ENCODE data around the gene CAMKK2. TPM values are rescaled to one million over a fixed set of nuclear protein-coding genes. Genes with fewer than 3 reads are reported as not detected.

Gene CAMKK2
- total RNA-seq, 4 donors from 2014 or later = 26.0 to 40.3 (median 30.3) TPM

DNA sequence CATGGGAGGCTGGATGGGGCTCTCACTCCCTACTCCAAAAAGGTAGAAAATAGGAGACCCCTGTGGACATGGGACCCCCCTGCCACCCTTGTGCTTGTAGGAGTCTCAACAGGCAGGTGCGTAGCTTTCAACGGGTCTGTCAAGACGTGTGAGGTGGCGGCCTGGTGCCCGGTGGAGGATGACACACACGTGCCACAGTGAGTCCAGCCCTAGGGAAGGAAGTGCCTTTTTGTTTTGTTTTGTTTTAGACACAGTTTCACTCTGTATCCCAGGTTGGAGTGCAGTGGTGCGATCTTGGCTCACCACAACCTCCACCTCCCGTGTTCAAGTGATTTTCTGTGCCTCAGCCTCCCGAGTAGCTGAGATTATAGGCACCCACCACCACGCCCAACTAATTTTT lies 73.7 kb downstream of the CAMKK2 start:
- TF ChIP-seq, protein P1, sequence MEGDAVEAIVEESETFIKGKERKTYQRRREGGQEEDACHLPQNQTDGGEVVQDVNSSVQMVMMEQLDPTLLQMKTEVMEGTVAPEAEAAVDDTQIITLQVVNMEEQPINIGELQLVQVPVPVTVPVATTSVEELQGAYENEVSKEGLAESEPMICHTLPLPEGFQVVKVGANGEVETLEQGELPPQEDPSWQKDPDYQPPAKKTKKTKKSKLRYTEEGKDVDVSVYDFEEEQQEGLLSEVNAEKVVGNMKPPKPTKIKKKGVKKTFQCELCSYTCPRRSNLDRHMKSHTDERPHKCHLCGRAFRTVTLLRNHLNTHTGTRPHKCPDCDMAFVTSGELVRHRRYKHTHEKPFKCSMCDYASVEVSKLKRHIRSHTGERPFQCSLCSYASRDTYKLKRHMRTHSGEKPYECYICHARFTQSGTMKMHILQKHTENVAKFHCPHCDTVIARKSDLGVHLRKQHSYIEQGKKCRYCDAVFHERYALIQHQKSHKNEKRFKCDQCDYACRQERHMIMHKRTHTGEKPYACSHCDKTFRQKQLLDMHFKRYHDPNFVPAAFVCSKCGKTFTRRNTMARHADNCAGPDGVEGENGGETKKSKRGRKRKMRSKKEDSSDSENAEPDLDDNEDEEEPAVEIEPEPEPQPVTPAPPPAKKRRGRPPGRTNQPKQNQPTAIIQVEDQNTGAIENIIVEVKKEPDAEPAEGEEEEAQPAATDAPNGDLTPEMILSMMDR (IDR thresholded peaks at IDR 0.05) = no peak
- TF ChIP-seq EP300 (IDR thresholded peaks at IDR 0.05) = no peak
- no peak for TF ChIP-seq POLR2A (IDR thresholded peaks at IDR 0.05)
- TF ChIP-seq POLR2AphosphoS5 (IDR thresholded peaks at IDR 0.05) = no peak
- H3K4me3 ChIP-seq = no peak overlapping the region
- peaks cover 0 to 64% of the 10 kb centered on the region in 2 donors for H3K36me3 ChIP-seq
- ATAC-seq = no peak
- WGBS, 2 donors (ENCODE audit: low coverage in 1 of 2) = 88 to 100% methylated on average over 2 to 4 of the region's 10 CpGs
- H3K27ac ChIP-seq = no peak overlapping the region
- H3K27me3 ChIP-seq = no peaks in the 10 kb centered on the region
- H3K9me3 ChIP-seq = no peaks in the 10 kb centered on the region
- no peaks in the 10 kb centered on the region for H3K4me1 ChIP-seq

DNA sequence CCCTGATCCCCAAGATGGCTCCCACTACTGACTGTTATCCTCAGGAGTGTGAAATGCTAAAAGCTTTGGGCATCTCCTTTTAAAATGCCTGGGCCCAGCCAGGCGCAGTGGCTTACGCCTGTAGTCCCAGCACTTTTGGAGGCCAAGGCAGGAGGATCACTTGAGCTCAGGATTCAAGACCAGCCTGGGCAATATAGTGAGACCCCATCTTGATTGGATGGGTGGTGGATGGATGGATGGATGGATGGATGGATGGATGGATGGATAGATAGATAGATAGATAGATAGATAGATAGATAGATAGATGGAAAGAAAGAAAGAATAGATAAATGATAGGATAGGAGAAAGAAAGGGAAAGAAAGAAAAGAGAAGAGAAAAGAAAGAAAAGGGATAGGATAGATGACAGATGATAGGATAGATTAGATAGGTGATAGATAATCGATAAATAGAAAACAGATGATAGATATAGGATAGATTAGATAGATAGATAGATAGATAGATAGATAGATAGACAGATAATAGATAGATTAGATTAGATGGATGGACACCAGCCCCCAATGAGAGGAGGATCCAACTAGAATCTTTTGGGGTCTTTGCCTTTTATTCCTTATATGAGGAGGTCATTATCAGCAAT lies 77.0 kb downstream of the CAMKK2 start:
- H3K9me3 ChIP-seq = no peaks in the 10 kb centered on the region
- no peaks in the 10 kb centered on the region for H3K27me3 ChIP-seq
- no peak for ATAC-seq
- WGBS, 2 donors (ENCODE audit: low coverage in 1 of 2) = 80 to 100% methylated on average over 1 of the region's 3 CpGs
- TF ChIP-seq, protein P1 (IDR thresholded peaks at IDR 0.05) = no peak
- TF ChIP-seq POLR2A (IDR thresholded peaks at IDR 0.05) = no peak
- no peak for TF ChIP-seq EP300 (IDR thresholded peaks at IDR 0.05)
- no peak for TF ChIP-seq POLR2AphosphoS5 (IDR thresholded peaks at IDR 0.05)
- H3K36me3 ChIP-seq = peaks cover 0 to 59% of the 10 kb centered on the region in 2 donors
- H3K4me1 ChIP-seq = peaks cover 0 to 8% (median 0%) of the 10 kb centered on the region in 3 donors
- H3K4me3 ChIP-seq = no peak overlapping the region
- H3K27ac ChIP-seq = no peak overlapping the region

DNA sequence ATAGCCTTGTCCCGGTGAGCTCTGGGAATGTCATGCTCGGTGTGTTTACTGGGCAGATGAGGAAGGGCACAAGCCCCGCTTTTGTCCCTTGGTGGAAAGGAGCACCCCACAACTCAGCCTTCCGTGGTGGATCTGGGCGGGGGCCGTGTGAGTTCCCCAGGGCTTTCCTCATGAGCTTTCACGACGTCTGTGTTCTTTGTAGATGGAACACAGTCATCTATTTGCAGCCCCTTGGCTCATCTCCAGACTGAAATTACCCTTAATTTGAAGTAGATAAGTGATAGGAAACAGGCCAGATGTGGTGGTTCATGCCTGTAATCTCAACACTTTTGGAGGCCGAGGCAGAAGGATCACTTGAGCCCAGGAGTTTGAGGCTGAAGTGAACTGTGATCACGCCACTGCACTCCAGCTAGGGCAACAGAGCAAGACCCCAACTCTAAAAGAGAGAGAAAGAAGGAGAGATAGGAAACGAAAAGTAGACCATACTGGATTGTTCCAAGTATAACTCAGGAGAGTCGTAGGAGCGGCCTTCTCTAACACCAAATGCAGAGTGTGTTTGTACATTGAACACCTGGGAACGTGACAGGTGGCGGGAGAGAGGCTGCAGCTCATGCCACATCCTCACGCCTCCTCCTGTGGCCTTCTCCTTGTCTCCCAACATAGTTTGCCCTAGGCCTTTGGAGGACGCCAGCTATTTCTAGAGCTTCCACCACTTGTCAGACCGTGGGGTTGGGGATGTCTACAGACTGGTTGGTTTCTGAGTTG lies 77.7 kb downstream of the CAMKK2 start:
- no peak overlapping the region for H3K27ac ChIP-seq
- H3K27me3 ChIP-seq = no peaks in the 10 kb centered on the region
- H3K9me3 ChIP-seq = no peaks in the 10 kb centered on the region
- ATAC-seq = no peak
- H3K4me3 ChIP-seq = no peak overlapping the region
- H3K4me1 ChIP-seq = peaks cover 0 to 10% (median 0%) of the 10 kb centered on the region in 3 donors
- TF ChIP-seq POLR2AphosphoS5 (IDR thresholded peaks at IDR 0.05) = no peak
- no peak for TF ChIP-seq POLR2A (IDR thresholded peaks at IDR 0.05)
- TF ChIP-seq EP300 (IDR thresholded peaks at IDR 0.05) = no peak
- TF ChIP-seq, protein P1 (IDR thresholded peaks at IDR 0.05) = no peak
- peaks cover 0 to 61% of the 10 kb centered on the region in 2 donors for H3K36me3 ChIP-seq
- 88 to 93% methylated on average over 9 to 14 of the region's 18 CpGs for WGBS, 2 donors (ENCODE audit: low coverage in 1 of 2)

- no peak for TF ChIP-seq POLR2AphosphoS5 (IDR thresholded peaks at IDR 0.05)
- no peak for TF ChIP-seq EP300 (IDR thresholded peaks at IDR 0.05)
- TF ChIP-seq, protein P1 (IDR thresholded peaks at IDR 0.05) = no peak
- TF ChIP-seq POLR2A (IDR thresholded peaks at IDR 0.05) = no peak
Observed at GRCh38 chr12:121217761-121218160, 78.7 kb downstream of the CAMKK2 start.

More at GRCh38 chr12:121217761-121218160, 78.7 kb downstream of the CAMKK2 start:
- no peaks in the 10 kb centered on the region for H3K9me3 ChIP-seq
- peaks cover 0 to 55% of the 10 kb centered on the region in 2 donors for H3K36me3 ChIP-seq
- H3K4me3 ChIP-seq = no peak overlapping the region
- 64 to 91% methylated on average over 5 of the region's 5 CpGs for WGBS, 2 donors (ENCODE audit: low coverage in 1 of 2)
- no peaks in the 10 kb centered on the region for H3K27me3 ChIP-seq
- no peak overlapping the region for H3K27ac ChIP-seq
- H3K4me1 ChIP-seq = peaks cover 0 to 10% (median 0%) of the 10 kb centered on the region in 3 donors
- no peak for ATAC-seq
